ENCODE data around the gene RIPPLY2.

The RIPPLY2 gene

DNA sequence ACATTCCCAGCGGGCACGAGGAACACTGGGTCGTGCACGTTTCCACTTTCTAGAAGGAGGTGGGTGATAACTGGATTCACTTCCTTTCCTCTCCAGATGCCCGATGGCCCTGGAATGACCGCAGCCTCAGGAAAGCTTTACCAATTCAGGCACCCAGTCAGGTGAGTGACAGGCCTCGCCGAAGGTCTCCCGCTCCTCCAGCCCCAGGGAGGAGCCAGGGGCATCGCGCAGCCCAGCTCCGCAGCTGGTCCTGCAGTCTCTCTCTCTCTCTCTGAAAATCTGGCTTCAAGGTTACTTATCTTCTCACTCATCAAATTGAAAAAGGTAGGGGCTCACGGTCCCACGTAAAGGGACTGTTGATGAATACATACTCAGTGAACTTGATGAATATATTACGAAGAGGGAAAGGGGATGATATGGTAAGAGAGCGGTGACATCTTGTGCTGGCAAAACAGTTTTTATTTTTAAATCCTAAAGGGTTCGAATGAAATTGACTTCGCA, 891 bp downstream of the RIPPLY2 start:
- TF ChIP-seq FOXM1 (IDR thresholded peaks at IDR 0.05; ENCODE audit: borderline replicate concordance) (no peak), ARNT (IDR thresholded peaks at IDR 0.05) (no peak), TARDBP (IDR thresholded peaks at IDR 0.05) (no peak), L3MBTL2 (conservative IDR thresholded peaks at IDR 0.05) (peak; percentile 77), FOXK2 (IDR thresholded peaks at IDR 0.05) (no peak), HDGF (IDR thresholded peaks at IDR 0.05; ENCODE audit: borderline replicate concordance) (no peak), ELF4 (IDR thresholded peaks at IDR 0.05) (no peak), LEF1 (IDR thresholded peaks at IDR 0.05; ENCODE audit: borderline replicate concordance) (no peak), CTBP1 (IDR thresholded peaks at IDR 0.05; ENCODE audit: borderline replicate concordance) (no peak), FOXA1 (IDR thresholded peaks at IDR 0.05) (no peak), BHLHE40 (IDR thresholded peaks at IDR 0.05; ENCODE audit: borderline replicate concordance) (no peak), ZNF384 (IDR thresholded peaks at IDR 0.05) (no peak), SUZ12 (IDR thresholded peaks at IDR 0.05) (no peak)
- TF ChIP-seq, protein P1, sequence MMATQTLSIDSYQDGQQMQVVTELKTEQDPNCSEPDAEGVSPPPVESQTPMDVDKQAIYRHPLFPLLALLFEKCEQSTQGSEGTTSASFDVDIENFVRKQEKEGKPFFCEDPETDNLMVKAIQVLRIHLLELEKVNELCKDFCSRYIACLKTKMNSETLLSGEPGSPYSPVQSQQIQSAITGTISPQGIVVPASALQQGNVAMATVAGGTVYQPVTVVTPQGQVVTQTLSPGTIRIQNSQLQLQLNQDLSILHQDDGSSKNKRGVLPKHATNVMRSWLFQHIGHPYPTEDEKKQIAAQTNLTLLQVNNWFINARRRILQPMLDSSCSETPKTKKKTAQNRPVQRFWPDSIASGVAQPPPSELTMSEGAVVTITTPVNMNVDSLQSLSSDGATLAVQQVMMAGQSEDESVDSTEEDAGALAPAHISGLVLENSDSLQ (IDR thresholded peaks at IDR 0.05): peak; percentile 96
- ChIA-PET POLR2A (interaction anchor here (1.0 to 1.7 kb wide), 2 partner anchors 9 to 239 kb away, joined by 4 to 6 read pairs; no protein-coding TSS in a partner anchor), CTCF (no interaction called here)
- DNase-seq (ENCODE audit: extremely low spot score): no peak

DNA sequence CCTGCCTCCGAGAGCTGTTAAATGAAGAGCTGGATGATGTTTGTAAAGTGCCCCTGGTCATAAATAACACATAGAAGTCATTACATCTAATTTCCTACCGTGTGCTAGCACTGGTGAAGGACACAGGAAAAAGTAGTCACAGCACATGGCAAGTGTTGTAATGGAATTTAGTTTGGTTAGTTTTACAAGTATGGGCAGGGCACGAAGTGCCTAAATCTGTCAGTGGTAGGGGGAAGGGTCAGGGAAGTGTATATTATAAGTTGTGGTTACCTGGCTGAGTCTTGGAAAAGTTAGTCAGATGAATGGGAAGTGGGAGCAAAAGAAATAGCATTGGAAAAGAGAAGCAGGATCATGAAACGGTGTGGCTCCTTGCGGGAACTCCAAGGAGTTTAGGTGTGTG, 1.6 kb downstream of the RIPPLY2 start:
- POLR2A ChIA-PET: interaction anchor here (1.7 kb wide), 1 partner anchor 239 kb away, joined by 6 read pairs; no protein-coding TSS in a partner anchor
- no peak for TF ChIP-seq ARNT (IDR thresholded peaks at IDR 0.05)
- 0 out of 2 replicates have a peak, but pooled peaks have one; percentile 18 for TF ChIP-seq L3MBTL2 (conservative IDR thresholded peaks at IDR 0.05)
- no peak for DNase-seq (ENCODE audit: extremely low spot score)
- CTCF ChIA-PET: no interaction called here

DNA sequence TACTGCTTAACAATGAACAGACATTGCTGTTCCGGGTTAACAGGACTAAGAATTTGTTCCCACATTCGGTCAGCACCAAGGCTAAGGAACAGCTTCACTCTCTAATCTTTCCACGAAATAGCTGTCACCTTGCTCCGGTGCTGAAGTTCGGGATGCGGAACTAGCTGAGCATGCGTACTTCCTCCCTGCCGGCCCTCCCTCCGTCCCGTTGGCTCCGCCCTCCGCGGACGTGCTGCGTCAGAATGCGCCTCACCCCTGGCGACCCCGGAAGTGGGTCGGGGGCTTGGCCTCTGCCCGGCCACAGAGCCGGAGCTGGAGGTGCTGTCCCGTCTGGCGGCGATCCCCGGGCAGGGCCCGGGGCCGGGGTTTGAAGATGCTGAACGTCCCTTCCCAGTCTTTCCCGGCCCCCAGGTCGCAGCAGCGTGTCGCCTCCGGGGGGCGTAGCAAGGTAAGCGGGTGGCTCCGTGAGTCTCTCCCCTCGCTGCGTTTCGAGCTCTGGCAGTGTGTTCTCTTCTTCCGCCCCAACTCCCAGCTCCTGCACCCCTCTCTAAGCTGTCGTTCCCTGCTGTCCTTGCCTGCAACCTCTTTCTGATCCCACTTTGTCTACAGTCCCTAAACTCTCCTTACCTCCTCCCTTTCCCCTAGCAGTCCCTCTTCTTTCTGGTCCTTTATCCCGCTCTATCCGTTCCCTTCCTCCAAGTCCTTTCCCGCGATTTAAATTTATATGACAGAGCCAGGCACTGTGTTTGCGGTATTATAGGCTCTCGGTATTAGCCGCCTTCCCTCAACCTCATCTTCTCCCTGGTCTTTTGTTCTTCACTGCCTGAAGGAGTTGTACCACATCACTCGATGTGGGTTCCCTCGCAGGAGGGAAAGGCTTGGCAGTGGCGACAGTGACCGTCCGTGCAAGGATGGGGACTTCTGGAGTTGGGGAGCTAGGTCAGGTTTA, 6.5 kb downstream of the RIPPLY2 start, which contains the start of gene CYB5R4:
TSS of gene CYB5R4 (plus strand) at position 280 of the 949 bp plus-strand sequence. CDS start at position 374, 94 bp downstream.
- ChIA-PET CTCF (interaction anchor here (0.6 kb wide), 1 partner anchor 14 kb away, joined by 3 read pairs; no protein-coding TSS in a partner anchor), POLR2A (interaction anchor here (0.9 to 1.8 kb wide), 6 partner anchors 13 to 368 kb away, joined by 3 to 11 read pairs (median 4); partner anchors contain the start of gene CEP162)
- DNase-seq (ENCODE audit: extremely low spot score): peak; percentile 94
- TF ChIP-seq FOXM1 (IDR thresholded peaks at IDR 0.05; ENCODE audit: borderline replicate concordance) (no peak), ELF4 (IDR thresholded peaks at IDR 0.05) (peak; percentile 97)

DNA sequence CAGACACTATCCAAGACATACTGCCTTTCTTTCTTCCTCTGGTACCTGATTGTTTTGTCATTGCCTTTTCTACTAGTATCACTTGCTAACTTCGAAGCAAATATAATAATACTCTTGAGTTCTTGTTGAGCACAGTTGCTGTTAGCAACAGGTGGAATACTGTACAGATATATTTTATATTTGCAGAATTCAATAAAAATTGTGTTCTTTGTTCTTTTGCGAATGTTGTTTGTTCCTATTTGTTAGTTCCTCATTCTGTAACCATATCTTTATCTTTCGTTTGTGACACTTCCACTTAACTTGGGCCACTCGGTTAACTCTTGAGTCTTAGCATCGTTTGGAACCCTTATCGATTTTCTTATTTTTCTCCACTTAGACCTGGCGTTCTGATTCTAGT, 7.2 kb downstream of the RIPPLY2 start:
- TF ChIP-seq FOXK2 (IDR thresholded peaks at IDR 0.05) (no peak), ELF4 (IDR thresholded peaks at IDR 0.05) (no peak), FOXA1 (IDR thresholded peaks at IDR 0.05) (no peak), BHLHE40 (IDR thresholded peaks at IDR 0.05; ENCODE audit: borderline replicate concordance) (no peak), HDGF (IDR thresholded peaks at IDR 0.05; ENCODE audit: borderline replicate concordance) (no peak), FOXM1 (IDR thresholded peaks at IDR 0.05; ENCODE audit: borderline replicate concordance) (no peak), NFRKB (IDR thresholded peaks at IDR 0.05) (no peak), ARNT (IDR thresholded peaks at IDR 0.05) (no peak), ZNF384 (IDR thresholded peaks at IDR 0.05) (no peak), L3MBTL2 (conservative IDR thresholded peaks at IDR 0.05) (no peak), CTBP1 (IDR thresholded peaks at IDR 0.05; ENCODE audit: borderline replicate concordance) (no peak), SP1 (IDR thresholded peaks at IDR 0.05) (no peak), TARDBP (IDR thresholded peaks at IDR 0.05) (no peak), LEF1 (IDR thresholded peaks at IDR 0.05; ENCODE audit: borderline replicate concordance) (no peak), SUZ12 (IDR thresholded peaks at IDR 0.05) (no peak)
- TF ChIP-seq, protein P1 (IDR thresholded peaks at IDR 0.05): no peak
- DNase-seq (ENCODE audit: extremely low spot score): no peak
- ChIA-PET POLR2A (interaction anchor here (1.6 to 1.8 kb wide), 3 partner anchors 14 to 367 kb away, joined by 4 to 11 read pairs (median 8); partner anchors contain the start of gene CEP162), CTCF (no interaction called here)

DNA sequence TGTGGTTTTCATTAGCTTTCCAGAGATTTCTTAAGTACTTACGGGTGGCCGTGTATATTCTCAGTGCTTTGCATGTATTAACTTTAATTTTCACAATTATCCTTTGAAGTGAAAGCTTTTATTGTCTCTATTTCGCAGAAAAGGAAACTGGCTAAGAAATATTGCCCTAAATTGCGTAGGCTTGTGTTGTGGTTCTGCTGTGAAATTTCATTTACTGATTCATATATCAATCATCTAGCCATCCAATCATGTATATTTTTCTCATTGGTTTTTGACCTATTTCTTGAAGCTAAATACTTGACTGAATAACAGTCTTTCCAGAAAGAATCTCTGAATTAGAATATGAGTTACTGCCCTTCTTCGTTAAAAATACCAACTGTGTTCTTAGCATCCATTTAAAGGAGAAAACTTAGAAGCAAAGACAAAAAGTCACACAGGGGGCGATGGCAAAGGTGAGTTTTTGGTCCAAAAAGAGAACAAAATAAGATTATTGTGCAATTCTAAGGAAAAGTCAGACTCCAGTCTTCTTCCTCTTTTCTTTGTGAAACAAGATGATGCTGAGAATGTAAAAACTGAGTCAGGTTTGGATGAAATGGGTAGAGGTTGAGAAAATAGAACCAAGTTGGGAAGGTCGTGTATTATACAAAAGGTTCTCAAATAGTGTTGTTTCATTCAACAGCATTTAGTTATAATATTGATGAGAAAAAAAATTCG, 7.8 kb downstream of the RIPPLY2 start:
- CTCF ChIA-PET: no interaction called here
- POLR2A ChIA-PET: interaction anchor here (1.6 to 1.8 kb wide), 3 partner anchors 14 to 367 kb away, joined by 4 to 11 read pairs (median 8); partner anchors contain the start of gene CEP162
- TF ChIP-seq FOXK2 (IDR thresholded peaks at IDR 0.05) (no peak), TARDBP (IDR thresholded peaks at IDR 0.05) (no peak), L3MBTL2 (conservative IDR thresholded peaks at IDR 0.05) (no peak), ELF4 (IDR thresholded peaks at IDR 0.05) (no peak), FOXA1 (IDR thresholded peaks at IDR 0.05) (no peak), SP1 (IDR thresholded peaks at IDR 0.05) (no peak), LEF1 (IDR thresholded peaks at IDR 0.05; ENCODE audit: borderline replicate concordance) (no peak), NFRKB (IDR thresholded peaks at IDR 0.05) (no peak), CTBP1 (IDR thresholded peaks at IDR 0.05; ENCODE audit: borderline replicate concordance) (no peak), FOXM1 (IDR thresholded peaks at IDR 0.05; ENCODE audit: borderline replicate concordance) (no peak), ZNF384 (IDR thresholded peaks at IDR 0.05) (no peak), SUZ12 (IDR thresholded peaks at IDR 0.05) (no peak), BHLHE40 (IDR thresholded peaks at IDR 0.05; ENCODE audit: borderline replicate concordance) (no peak), HDGF (IDR thresholded peaks at IDR 0.05; ENCODE audit: borderline replicate concordance) (no peak), ARNT (IDR thresholded peaks at IDR 0.05) (no peak)
- TF ChIP-seq, protein P1 (IDR thresholded peaks at IDR 0.05): no peak
- DNase-seq (ENCODE audit: extremely low spot score): no peak

All from HEK293T (cell line).